GM12878 (cell line): Measurements from ENCODE around the gene SPON2. TPM values are rescaled to one million over a fixed set of nuclear protein-coding genes. Genes with fewer than 3 reads are reported as not detected.
A peak's percentile ranks its signal among the peaks of the same experiment; 100 is the strongest.

Source experiments
- ATAC-seq: fragments of 200-7000 bp; cut with Tn5 transposase; 3 replicates; pipeline ENCODE4 v1.9.1; 2020; ENCODE audit warnings: mild to moderate bottlenecking, moderate library complexity
- BruUV-seq: library from RNA; stranded (reverse); fragments of 400-500 nt; replicated peaks from 2 replicates; lab custom pipeline; 2021; lab: Mats Ljungman, UMichigan
- CTCF ChIA-PET: fragments of 300-600 bp; sonication (Branson Sonifier 250); formaldehyde crosslinking; extraction: SDS; loops from one replicate; lab custom pipeline; 2021; ENCODE audit warnings: inconsistent platforms; lab: Yijun Ruan, JAX
- POLR2A ChIA-PET: fragments of 350-600 bp; formaldehyde crosslinking; extraction: SDS; loops from one replicate; lab custom pipeline; 2021; ENCODE audit warnings: inconsistent platforms; lab: Charles Lee
- RAD21 ChIA-PET: fragments of 300-600 bp; sonication (Branson Sonifier 250); formaldehyde crosslinking; loops from one replicate; lab custom pipeline; 2023; ENCODE audit warnings: antibody characterized with exemption; ENCODE audit not compliant: unreplicated experiment; lab: Charles Lee
- SMC1A ChIA-PET: fragments of 300-600 bp; sonication (Branson Sonifier 250); formaldehyde crosslinking; loops from one replicate; lab custom pipeline; 2023; ENCODE audit not compliant: unreplicated experiment, uncharacterized antibody; lab: Charles Lee
- DNase-seq: peaks from one replicate; pipeline ENCODE4 v3.0.0-alpha.2; 2011; ENCODE audit warnings: low read depth, low spot score
- FAIRE-seq: peaks from 3 replicates; lab custom pipeline; 2011; peaks lifted over from hg19 to GRCh38; lab: Jason Lieb, UNC
- H2AFZ ChIP-seq: 2 replicates; pipeline ENCODE4 v1.6.0; 2011; ENCODE audit warnings: low read depth, low read length, control low read depth; ENCODE audit not compliant: control insufficient read depth
- H3K27ac ChIP-seq: 2 replicates; pipeline ENCODE4 v1.5.1; 2011; ENCODE audit warnings: control low read depth; ENCODE audit not compliant: control insufficient read depth, insufficient read depth
- H3K27me3 ChIP-seq, 2 experiments: replicated peaks in 1 of 2; 2 replicates each; pipeline versions ENCODE4 v1.6.0 to v1.6.1; 2011; ENCODE audit warnings: low read length in 1 of 2; ENCODE audit not compliant: control insufficient read depth in 2 of 2, insufficient read depth in 2 of 2
- H3K36me3 ChIP-seq, 2 experiments: 2 replicates each; pipeline ENCODE4 v1.5.1; 2011; ENCODE audit warnings: low read length in 1 of 2; ENCODE audit not compliant: control insufficient read depth in 2 of 2, insufficient read depth in 2 of 2
- H3K4me1 ChIP-seq: 2 replicates; pipeline ENCODE4 v1.6.1; 2011; ENCODE audit warnings: mild to moderate bottlenecking, low read length, moderate library complexity, mixed read lengths; ENCODE audit not compliant: control insufficient read depth, insufficient read depth
- H3K4me2 ChIP-seq: 2 replicates; pipeline ENCODE4 v1.6.0; 2011; ENCODE audit warnings: control low read depth; ENCODE audit not compliant: control insufficient read depth, insufficient read depth
- H3K4me3 ChIP-seq: fragments of 200-600 bp; sonication (generic); 2 replicates; pipeline ENCODE4 v1.5.1; 2016
- H3K79me2 ChIP-seq: 2 replicates; pipeline ENCODE4 v1.6.0; 2011; ENCODE audit warnings: low read length; ENCODE audit not compliant: control insufficient read depth, insufficient read depth
- H3K9ac ChIP-seq: 2 replicates; pipeline ENCODE4 v1.8.0; 2011; ENCODE audit warnings: low read length, control low read depth, mixed read lengths; ENCODE audit not compliant: control insufficient read depth, insufficient read depth
- H3K9me3 ChIP-seq: replicated peaks from 3 replicates; pipeline ENCODE4 v1.5.1; 2011; ENCODE audit warnings: mild to moderate bottlenecking, low read length; ENCODE audit not compliant: control insufficient read depth, insufficient read depth
- H4K20me1 ChIP-seq: 2 replicates; pipeline ENCODE4 v1.6.0; 2011; ENCODE audit not compliant: control insufficient read depth, insufficient read depth
- MTA3 ChIP-seq: IDR thresholded peaks from 2 replicates; pipeline ENCODE4 v1.6.1; 2012; ENCODE audit warnings: low read length, inconsistent platforms, borderline replicate concordance
- MXI1 ChIP-seq: fragments of 150-350 bp; IDR thresholded peaks from 2 replicates; pipeline ENCODE4 v1.6.1; 2011; ENCODE audit warnings: low read depth, mild to moderate bottlenecking, inconsistent platforms, low read length, improper control_type of control experiment
- PAX8 ChIP-seq: fragments of 450-650 bp; IDR thresholded peaks from 2 replicates; pipeline ENCODE4 v1.6.1; 2017; ENCODE audit warnings: mild to moderate bottlenecking, moderate library complexity
- RBBP5 ChIP-seq: fragments of 200-600 bp; sonication (generic); conservative IDR thresholded peaks from 2 replicates; pipeline ENCODE4 v1.6.1; 2016
- SUPT20H ChIP-seq: IDR thresholded peaks from 2 replicates; pipeline ENCODE4 v1.6.1; 2011; ENCODE audit warnings: low read depth, mild to moderate bottlenecking, low read length, moderate library complexity, borderline replicate concordance; ENCODE audit not compliant: control insufficient read depth
- ZZZ3 ChIP-seq: IDR thresholded peaks from 2 replicates; pipeline ENCODE4 v1.6.1; 2011; ENCODE audit warnings: low read depth; ENCODE audit not compliant: control insufficient read depth, insufficient read length
- WGBS: methylation state at CpG from one replicate; pipeline ENCODE4 v1.1.6; 2016; ENCODE audit warnings: low lambda C conversion rate; ENCODE audit not compliant: insufficient replicate concordance, insufficient coverage; ENCODE audit errors: missing lambda C conversion rate; 5-methylcytosine and 5-hydroxymethylcytosine counted together
- in situ Hi-C: fragments of 300-500 bp; cut with MboI; formaldehyde crosslinking; loops from 9 replicates; pipeline ENCODE4 v1.14.3; 2018; ENCODE audit warnings: mixed read lengths
- intact Hi-C: fragments of 100-400 bp; cut with micrococcal nuclease; formaldehyde crosslinking; loops from one replicate; pipeline ENCODE4 v1.14.2; 2022; ENCODE audit not compliant: unreplicated experiment
- polyA plus RNA-seq, 11 experiments: library from polyadenylated mRNA; depleted of rRNA in 4 of 11; unstranded in 6 of 11; stranded (reverse) in 5 of 11; fragments of >200 nt; fragmentation: Nextera tagmentation in 4 of 11; fragmentation: Illumina TruSeq in 1 of 11; extraction: Ambion mirVana in 4 of 11; extraction: Trizol in 1 of 11; gene quantifications; 1 replicate in 1 of 11; 2 replicates in 10 of 11; pipeline versions ENCODE4 v1.2.1 to v1.2.3, GENCODE V29; 2011 to 2016; ENCODE audit warnings: inconsistent platforms in 2 of 11, missing spikeins in 2 of 11, low read depth in 1 of 11
- total RNA-seq, 4 experiments: library from RNA; depleted of rRNA in 3 of 4; stranded (reverse); fragments of >200 nt in 3 of 4; fragmentation: Illumina TruSeq in 1 of 4; extraction: Trizol in 1 of 4; gene quantifications; 2 replicates each; pipeline versions ENCODE4 v1.2.1 to v1.2.3, GENCODE V29; 2013 to 2021
- TF ChIP-seq, protein P1 (sequence below): fragments of 450-650 bp; formaldehyde crosslinking; IDR thresholded peaks from 2 replicates; pipeline ENCODE4 v1.4.0; 2022; ENCODE audit warnings: mild to moderate bottlenecking, moderate library complexity
- TF ChIP-seq, protein P2 (sequence below): IDR thresholded peaks from 2 replicates; pipeline ENCODE4 v1.6.1; 2011; ENCODE audit warnings: low read depth, low read length, improper control_type of control experiment, borderline replicate concordance
- TF ChIP-seq, protein P3 (sequence below): IDR thresholded peaks from 2 replicates; pipeline ENCODE4 v1.6.1; 2012; ENCODE audit warnings: mild to moderate bottlenecking, low read depth, low read length
- TF ChIP-seq, protein P4 (sequence below): fragments of 450-650 bp; IDR thresholded peaks from 2 replicates; pipeline ENCODE4 v1.6.1; 2016; ENCODE audit warnings: mild to moderate bottlenecking
- TF ChIP-seq, protein P5 (sequence below): fragments of 450-650 bp; IDR thresholded peaks from 2 replicates; pipeline ENCODE4 v1.6.1; 2017; ENCODE audit warnings: borderline replicate concordance

The SPON2 gene
- total and polyA plus RNA-seq, 10 of the 15 experiments (the other 5 are each of a cell fraction or from before 2014, with no cell fraction given), result 1.1 to 11.2 (median 7.3) TPM

DNA sequence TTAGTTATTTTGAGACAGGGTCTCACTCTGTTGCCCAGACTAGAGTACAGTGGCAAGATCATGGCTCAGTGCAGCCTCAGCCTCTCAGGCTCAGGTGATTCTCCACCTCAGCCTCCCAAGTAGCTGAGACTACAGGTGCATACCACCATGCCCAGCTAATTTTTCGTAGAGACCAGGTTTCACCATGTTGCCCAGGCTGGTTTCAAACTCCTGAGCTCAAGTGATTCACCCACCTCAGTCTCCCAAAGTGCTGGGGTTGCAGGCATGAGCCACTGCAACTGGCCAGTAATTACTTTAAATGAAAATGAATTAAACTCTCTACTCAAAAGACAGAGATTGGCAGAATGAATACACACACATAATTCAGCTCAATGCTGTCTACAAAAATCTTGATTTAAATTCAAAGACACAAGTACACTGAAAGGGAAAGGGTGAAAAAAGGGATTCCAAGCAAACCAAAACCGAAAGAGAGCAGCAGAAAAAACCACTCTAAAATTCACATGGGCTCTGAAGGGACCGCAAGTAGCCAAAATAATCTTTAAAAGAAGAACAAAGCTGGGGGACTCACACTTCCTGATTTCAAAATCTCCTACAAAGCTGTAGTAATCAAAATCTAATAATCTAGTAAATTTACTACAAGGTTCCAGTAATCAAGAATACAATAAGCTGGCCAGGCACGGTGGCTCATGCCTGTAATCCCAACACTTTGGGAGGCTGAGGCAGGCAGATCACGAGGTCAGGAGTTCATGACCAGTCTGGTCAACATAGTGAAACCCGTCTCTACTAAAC lies 11.8 kb upstream of the SPON2 start:
- H3K36me3 ChIP-seq, result no peaks in the 10 kb centered on the region
- BruUV-seq, result no TSS peak
- ATAC-seq, result peak; percentile 82
- no peak for FAIRE-seq
- DNase-seq, result peak; percentile 64
- H3K4me2 ChIP-seq, result peak overlapping the region; percentile 73
- H2AFZ ChIP-seq, result peak overlapping the region; percentile 5
- intact Hi-C loops, result loop anchor here (5.0 kb wide), 2 partner anchors 33 to 63 kb away; partner anchors contain the start of gene CTBP1
- ChIA-PET SMC1A (interaction anchor here (0.6 to 2.9 kb wide), 11 partner anchors 16 to 164 kb away, joined by 3 to 33 read pairs (median 5); partner anchors contain the start of gene MAEA), CTCF (interaction anchor here (0.7 to 2.4 kb wide), 7 partner anchors 13 to 488 kb away, joined by 3 to 16 read pairs (median 4); no protein-coding TSS in a partner anchor), POLR2A (interaction anchor here (0.6 to 2.8 kb wide), 7 partner anchors 12 to 554 kb away, joined by 3 to 14 read pairs (median 5); partner anchors contain the start of gene SPON2), RAD21 (interaction anchor here (0.7 to 2.3 kb wide), 13 partner anchors 15 to 163 kb away, joined by 3 to 17 read pairs (median 5); partner anchors contain the start of gene UVSSA)
- 3% methylated on average over 6 of the region's 6 CpGs for WGBS
- no peaks in the 10 kb centered on the region for H3K79me2 ChIP-seq
- no peaks in the 10 kb centered on the region for H4K20me1 ChIP-seq
- H3K4me3 ChIP-seq, result peak overlapping the region; percentile 60
- H3K27me3 ChIP-seq, result no peaks in the 10 kb centered on the region
- in situ Hi-C loops, result no loop called here
- H3K9me3 ChIP-seq, result peaks cover 17% of the 10 kb centered on the region
- H3K9ac ChIP-seq, result peak overlapping the region; percentile 3; the same call in 1 of the 2 replicates
- H3K4me1 ChIP-seq, result peaks cover 27% of the 10 kb centered on the region
- peak overlapping the region; percentile 57 for H3K27ac ChIP-seq
- TF ChIP-seq, protein P1, sequence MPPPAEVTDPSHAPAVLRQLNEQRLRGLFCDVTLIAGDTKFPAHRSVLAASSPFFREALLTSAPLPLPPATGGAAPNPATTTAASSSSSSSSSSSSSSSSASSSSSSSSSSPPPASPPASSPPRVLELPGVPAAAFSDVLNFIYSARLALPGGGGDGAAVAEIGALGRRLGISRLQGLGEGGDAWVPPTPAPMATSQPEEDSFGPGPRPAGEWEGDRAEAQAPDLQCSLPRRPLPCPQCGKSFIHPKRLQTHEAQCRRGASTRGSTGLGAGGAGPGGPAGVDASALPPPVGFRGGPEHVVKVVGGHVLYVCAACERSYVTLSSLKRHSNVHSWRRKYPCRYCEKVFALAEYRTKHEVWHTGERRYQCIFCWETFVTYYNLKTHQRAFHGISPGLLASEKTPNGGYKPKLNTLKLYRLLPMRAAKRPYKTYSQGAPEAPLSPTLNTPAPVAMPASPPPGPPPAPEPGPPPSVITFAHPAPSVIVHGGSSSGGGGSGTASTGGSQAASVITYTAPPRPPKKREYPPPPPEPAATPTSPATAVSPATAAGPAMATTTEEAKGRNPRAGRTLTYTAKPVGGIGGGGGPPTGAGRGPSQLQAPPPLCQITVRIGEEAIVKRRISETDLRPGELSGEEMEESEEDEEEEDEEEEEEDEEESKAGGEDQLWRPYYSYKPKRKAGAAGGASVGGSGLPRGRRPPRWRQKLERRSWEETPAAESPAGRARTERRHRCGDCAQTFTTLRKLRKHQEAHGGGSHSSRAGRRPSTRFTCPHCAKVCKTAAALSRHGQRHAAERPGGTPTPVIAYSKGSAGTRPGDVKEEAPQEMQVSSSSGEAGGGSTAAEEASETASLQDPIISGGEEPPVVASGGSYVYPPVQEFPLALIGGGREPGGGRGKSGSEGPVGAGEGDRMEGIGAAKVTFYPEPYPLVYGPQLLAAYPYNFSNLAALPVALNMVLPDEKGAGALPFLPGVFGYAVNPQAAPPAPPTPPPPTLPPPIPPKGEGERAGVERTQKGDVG (CRISPR knock-in tag), result no peak
- TF ChIP-seq SUPT20H (no peak), PAX8 (no peak), ZZZ3 (no peak), MTA3 (no peak), RBBP5 (no peak), MXI1 (peak; percentile 81; the same call in 1 of the 2 replicates)
- TF ChIP-seq, protein P2, sequence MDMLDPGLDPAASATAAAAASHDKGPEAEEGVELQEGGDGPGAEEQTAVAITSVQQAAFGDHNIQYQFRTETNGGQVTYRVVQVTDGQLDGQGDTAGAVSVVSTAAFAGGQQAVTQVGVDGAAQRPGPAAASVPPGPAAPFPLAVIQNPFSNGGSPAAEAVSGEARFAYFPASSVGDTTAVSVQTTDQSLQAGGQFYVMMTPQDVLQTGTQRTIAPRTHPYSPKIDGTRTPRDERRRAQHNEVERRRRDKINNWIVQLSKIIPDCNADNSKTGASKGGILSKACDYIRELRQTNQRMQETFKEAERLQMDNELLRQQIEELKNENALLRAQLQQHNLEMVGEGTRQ, result no peak
- TF ChIP-seq, protein P3, sequence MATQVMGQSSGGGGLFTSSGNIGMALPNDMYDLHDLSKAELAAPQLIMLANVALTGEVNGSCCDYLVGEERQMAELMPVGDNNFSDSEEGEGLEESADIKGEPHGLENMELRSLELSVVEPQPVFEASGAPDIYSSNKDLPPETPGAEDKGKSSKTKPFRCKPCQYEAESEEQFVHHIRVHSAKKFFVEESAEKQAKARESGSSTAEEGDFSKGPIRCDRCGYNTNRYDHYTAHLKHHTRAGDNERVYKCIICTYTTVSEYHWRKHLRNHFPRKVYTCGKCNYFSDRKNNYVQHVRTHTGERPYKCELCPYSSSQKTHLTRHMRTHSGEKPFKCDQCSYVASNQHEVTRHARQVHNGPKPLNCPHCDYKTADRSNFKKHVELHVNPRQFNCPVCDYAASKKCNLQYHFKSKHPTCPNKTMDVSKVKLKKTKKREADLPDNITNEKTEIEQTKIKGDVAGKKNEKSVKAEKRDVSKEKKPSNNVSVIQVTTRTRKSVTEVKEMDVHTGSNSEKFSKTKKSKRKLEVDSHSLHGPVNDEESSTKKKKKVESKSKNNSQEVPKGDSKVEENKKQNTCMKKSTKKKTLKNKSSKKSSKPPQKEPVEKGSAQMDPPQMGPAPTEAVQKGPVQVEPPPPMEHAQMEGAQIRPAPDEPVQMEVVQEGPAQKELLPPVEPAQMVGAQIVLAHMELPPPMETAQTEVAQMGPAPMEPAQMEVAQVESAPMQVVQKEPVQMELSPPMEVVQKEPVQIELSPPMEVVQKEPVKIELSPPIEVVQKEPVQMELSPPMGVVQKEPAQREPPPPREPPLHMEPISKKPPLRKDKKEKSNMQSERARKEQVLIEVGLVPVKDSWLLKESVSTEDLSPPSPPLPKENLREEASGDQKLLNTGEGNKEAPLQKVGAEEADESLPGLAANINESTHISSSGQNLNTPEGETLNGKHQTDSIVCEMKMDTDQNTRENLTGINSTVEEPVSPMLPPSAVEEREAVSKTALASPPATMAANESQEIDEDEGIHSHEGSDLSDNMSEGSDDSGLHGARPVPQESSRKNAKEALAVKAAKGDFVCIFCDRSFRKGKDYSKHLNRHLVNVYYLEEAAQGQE, result no peak
- TF ChIP-seq, protein P4, sequence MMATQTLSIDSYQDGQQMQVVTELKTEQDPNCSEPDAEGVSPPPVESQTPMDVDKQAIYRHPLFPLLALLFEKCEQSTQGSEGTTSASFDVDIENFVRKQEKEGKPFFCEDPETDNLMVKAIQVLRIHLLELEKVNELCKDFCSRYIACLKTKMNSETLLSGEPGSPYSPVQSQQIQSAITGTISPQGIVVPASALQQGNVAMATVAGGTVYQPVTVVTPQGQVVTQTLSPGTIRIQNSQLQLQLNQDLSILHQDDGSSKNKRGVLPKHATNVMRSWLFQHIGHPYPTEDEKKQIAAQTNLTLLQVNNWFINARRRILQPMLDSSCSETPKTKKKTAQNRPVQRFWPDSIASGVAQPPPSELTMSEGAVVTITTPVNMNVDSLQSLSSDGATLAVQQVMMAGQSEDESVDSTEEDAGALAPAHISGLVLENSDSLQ, result no peak
- TF ChIP-seq, protein P5, sequence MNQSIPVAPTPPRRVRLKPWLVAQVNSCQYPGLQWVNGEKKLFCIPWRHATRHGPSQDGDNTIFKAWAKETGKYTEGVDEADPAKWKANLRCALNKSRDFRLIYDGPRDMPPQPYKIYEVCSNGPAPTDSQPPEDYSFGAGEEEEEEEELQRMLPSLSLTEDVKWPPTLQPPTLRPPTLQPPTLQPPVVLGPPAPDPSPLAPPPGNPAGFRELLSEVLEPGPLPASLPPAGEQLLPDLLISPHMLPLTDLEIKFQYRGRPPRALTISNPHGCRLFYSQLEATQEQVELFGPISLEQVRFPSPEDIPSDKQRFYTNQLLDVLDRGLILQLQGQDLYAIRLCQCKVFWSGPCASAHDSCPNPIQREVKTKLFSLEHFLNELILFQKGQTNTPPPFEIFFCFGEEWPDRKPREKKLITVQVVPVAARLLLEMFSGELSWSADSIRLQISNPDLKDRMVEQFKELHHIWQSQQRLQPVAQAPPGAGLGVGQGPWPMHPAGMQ, result no peak
